GM12875 (cell line): ENCODE measurements around the gene CD8A.

Experiments used
- H3K4me3 ChIP-seq: one replicate; pipeline ENCODE4 v1.5.1; 2011; ENCODE audit warnings: low read depth, low read length, control low read depth
- CTCF ChIP-seq: IDR thresholded peaks from 2 replicates; pipeline ENCODE4 v1.5.1; 2011; ENCODE audit warnings: low read depth, mild to moderate bottlenecking, control low read depth, inconsistent platforms, low read length, moderate library complexity, borderline replicate concordance; ENCODE audit not compliant: insufficient read depth

CD8A gene

GRCh38 chr2:86790134-86790675 lies 508 bp downstream of the CD8A start:
- no peak overlapping the region for H3K4me3 ChIP-seq
- no peak for TF ChIP-seq CTCF

- H3K4me3 ChIP-seq, result no peak overlapping the region
- no peak for TF ChIP-seq CTCF
These were observed 1.0 kb downstream of the CD8A start for GRCh38 chr2:86789687-86790133.

- no peak for TF ChIP-seq CTCF
- H3K4me3 ChIP-seq, result no peak overlapping the region
These were observed 1.6 kb downstream of the CD8A start for GRCh38 chr2:86788881-86789686.

DNA sequence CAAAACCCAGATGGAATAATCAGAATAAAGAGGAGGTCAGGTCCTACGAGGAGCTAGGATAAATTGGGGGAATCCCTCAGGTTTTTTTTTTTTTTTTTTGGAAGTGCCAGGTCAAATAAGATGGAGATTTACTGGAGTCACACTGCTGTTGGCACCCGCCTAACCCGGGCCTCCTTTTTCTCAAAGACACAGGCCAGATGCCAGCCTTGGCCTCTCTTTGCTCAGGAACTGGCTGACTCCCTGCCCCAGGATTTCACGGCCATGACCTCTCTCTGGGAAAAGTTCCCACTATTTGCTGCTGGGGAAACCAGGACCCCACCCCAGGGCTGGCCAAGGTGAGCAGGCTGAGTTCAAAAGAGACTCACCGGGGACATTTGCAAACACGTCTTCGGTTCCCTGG lies 2.5 kb downstream of the CD8A start:
- no peak for TF ChIP-seq CTCF
- H3K4me3 ChIP-seq, result no peak overlapping the region

DNA sequence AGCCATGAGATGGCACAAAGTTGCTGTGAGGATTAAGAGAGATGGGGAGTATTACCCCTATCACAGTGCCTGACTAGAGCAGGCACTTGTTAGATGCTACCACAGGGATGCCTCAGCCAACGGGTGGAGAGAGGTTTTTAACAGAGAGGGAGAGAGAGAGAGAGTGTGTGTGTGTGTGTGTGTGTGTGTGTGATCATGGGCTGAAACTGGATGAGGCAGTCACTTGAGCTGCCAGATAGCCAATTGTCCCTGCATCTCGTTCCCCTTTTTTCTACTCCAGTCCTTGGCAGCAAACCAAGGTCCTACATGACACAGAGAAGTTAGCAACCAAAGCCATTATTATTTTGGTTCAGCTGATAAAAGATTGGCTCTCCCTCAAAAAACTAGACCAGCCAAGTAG lies 3.0 kb downstream of the CD8A start:
- TF ChIP-seq CTCF, result no peak
- no peak overlapping the region for H3K4me3 ChIP-seq

DNA sequence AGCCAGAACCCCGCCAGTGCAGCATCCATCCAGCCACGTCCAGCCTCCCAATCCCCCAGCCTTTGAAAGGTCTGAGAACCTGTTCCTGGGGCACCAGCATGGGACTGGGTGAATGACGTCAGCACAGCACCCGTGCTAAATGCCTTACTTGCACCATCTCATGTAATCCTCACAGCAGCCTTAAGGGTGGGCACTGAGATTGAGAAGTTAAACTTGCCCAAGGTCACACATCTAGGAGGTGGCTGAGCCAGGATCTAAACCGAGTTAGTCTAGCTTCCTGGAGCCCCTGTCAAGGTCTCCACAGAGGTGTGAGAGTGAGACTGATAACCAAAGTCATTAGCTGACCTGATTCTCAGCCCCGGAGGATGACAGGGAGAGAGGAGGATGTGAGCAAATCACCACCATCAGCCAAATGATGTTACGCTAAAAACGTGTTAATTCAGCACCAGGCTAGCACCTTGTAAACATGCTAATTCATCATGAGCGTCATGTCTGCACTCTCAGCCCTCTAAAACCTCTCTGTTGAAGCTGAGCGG lies 4.6 kb downstream of the CD8A start:
- H3K4me3 ChIP-seq, result no peak overlapping the region
- TF ChIP-seq CTCF, result no peak

DNA sequence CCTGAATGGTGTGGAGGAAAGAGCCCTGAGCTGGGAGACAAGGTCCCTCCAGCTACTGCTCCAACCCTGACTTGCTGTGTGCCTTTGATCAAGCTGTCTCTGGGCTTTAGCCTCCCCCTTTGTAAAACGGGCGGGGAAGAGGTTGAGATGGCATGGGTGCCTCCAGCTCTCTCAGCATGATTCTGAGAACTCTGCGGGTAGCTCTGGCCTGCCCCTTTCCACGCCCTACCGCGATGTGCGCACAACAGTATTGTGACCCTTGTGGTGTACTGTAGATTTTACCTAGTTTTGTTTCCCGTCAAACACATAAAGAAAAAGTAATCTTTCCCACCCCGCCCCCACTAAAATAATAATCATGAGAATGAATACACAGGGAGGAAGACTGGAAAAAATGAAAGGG lies 5.3 kb downstream of the CD8A start:
- no peak for TF ChIP-seq CTCF

More for the DNA sequence above, 5.3 kb downstream of the CD8A start:
- no peak overlapping the region for H3K4me3 ChIP-seq
